ENCODE results near the gene WDR91. TPM values are rescaled to one million over a fixed set of nuclear protein-coding genes. Genes with fewer than 3 reads are reported as not detected.

The WDR91 gene
- polyA plus RNA-seq, 2 of the 4 experiments (the other 2 are of a cell fraction), result 5.1 to 5.3 TPM

DNA sequence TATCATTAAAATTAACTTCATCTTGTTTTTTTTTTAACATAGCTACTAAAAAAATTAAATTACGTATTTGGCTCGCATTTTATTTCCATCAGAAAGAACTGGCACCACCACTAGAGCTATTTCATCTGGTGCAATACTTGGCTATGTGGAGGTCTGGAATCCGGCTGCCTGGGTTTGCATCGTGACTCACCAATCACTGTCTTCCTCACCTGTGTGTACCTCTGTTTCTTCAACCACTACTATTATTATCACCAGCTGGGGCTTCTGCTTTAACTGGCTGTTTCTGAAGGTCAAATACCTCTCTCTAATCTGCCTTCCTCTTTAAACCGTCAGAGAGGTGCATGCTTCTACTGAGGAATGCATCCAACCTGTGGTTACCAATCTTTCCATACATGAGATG, 6.5 kb downstream of the WDR91 start:
- Histone ChIP-seq H3K4me2 (no peak overlapping the region), H3K4me1 (0 out of 3 replicates have a peak, but pooled peaks cover 7% of the 10 kb centered on the region), H3K9me3 (no peaks in the 10 kb centered on the region), H3K4me3 (no peak overlapping the region), H3K27ac (no peak overlapping the region)
- 90% methylated on average over 5 of the region's 5 CpGs for WGBS (ENCODE audit: missing lambda C conversion rate)
- ATAC-seq (no peak), FAIRE-seq (no peak), DNase-seq (ENCODE audit: low read depth in 1 of 2, low spot score in 1 of 2) (no peak)
- CTCF ChIA-PET, result interaction anchor here (0.8 to 1.1 kb wide), 2 partner anchors 441 to 692 kb away, joined by 4 to 6 read pairs; no protein-coding TSS in a partner anchor
- POLR2A ChIA-PET, result interaction anchor here (0.6 kb wide), 1 partner anchor 10 kb away, joined by 4 read pairs; no protein-coding TSS in a partner anchor
- TF ChIP-seq HOXB5 (CRISPR knock-in tag; IDR thresholded peaks at IDR 0.05) (no peak), EHMT2 (IDR thresholded peaks at IDR 0.05; ENCODE audit: low read depth) (no peak), FOXS1 (CRISPR knock-in tag; IDR thresholded peaks at IDR 0.05) (no peak), HEYL (CRISPR knock-in tag; IDR thresholded peaks at IDR 0.05) (no peak), ESRRA (IDR thresholded peaks at IDR 0.05; ENCODE audit: borderline replicate concordance, low read length) (no peak), CBX8 (IDR thresholded peaks at IDR 0.05) (no peak), CBX2 (IDR thresholded peaks at IDR 0.05; ENCODE audit: borderline replicate concordance, low read depth) (no peak), RFX5 (IDR thresholded peaks at IDR 0.05) (no peak), BCL3 (IDR thresholded peaks at IDR 0.05) (no peak)

- Histone ChIP-seq H3K4me2 (no peak overlapping the region), H3K9me3 (no peaks in the 10 kb centered on the region), H3K4me3 (no peak overlapping the region), H3K27ac (no peak overlapping the region), H3K4me1 (0 out of 3 replicates have a peak, but pooled peaks cover 6% of the 10 kb centered on the region)
- WGBS (ENCODE audit: missing lambda C conversion rate), result 91% methylated on average over 6 of the region's 6 CpGs
- CTCF ChIA-PET, result interaction anchor here (0.8 kb wide), 1 partner anchor 692 kb away, joined by 6 read pairs; no protein-coding TSS in a partner anchor
- ATAC-seq (no peak), DNase-seq (ENCODE audit: low read depth in 1 of 2, low spot score in 1 of 2) (no peak), FAIRE-seq (no peak)
- POLR2A ChIA-PET, result interaction anchor here (0.6 kb wide), 1 partner anchor 10 kb away, joined by 4 read pairs; no protein-coding TSS in a partner anchor
- TF ChIP-seq FOXS1 (CRISPR knock-in tag; IDR thresholded peaks at IDR 0.05), result no peak
- no peak for TF ChIP-seq ZFP36 (IDR thresholded peaks at IDR 0.05; ENCODE audit: borderline replicate concordance, partially characterized antibody)
- no peak for TF ChIP-seq RFX5 (IDR thresholded peaks at IDR 0.05)
- TF ChIP-seq RNF2 (IDR thresholded peaks at IDR 0.05; ENCODE audit: borderline replicate concordance, low read depth), result no peak
- no peak for TF ChIP-seq FOSL2 (IDR thresholded peaks at IDR 0.05)
- TF ChIP-seq FOSL2 (CRISPR knock-in tag; IDR thresholded peaks at IDR 0.05), result no peak
- no peak for TF ChIP-seq NR3C1 (IDR thresholded peaks at IDR 0.05)
- TF ChIP-seq EP300 (IDR thresholded peaks at IDR 0.05), result no peak
- TF ChIP-seq NPAS2 (CRISPR knock-in tag; IDR thresholded peaks at IDR 0.05; ENCODE audit: borderline replicate concordance), result no peak
- TF ChIP-seq, protein P1, sequence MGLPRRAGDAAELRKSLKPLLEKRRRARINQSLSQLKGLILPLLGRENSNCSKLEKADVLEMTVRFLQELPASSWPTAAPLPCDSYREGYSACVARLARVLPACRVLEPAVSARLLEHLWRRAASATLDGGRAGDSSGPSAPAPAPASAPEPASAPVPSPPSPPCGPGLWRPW (IDR thresholded peaks at IDR 0.05), result no peak
- no peak for TF ChIP-seq HOXA7 (CRISPR knock-in tag; IDR thresholded peaks at IDR 0.05)
- TF ChIP-seq TP53 (CRISPR knock-in tag; IDR thresholded peaks at IDR 0.05), result no peak
- TF ChIP-seq BCL3 (IDR thresholded peaks at IDR 0.05), result no peak
- no peak for TF ChIP-seq RARB (CRISPR knock-in tag; IDR thresholded peaks at IDR 0.05)
- TF ChIP-seq FOSB (CRISPR knock-in tag; IDR thresholded peaks at IDR 0.05), result no peak
- TF ChIP-seq, protein P2, sequence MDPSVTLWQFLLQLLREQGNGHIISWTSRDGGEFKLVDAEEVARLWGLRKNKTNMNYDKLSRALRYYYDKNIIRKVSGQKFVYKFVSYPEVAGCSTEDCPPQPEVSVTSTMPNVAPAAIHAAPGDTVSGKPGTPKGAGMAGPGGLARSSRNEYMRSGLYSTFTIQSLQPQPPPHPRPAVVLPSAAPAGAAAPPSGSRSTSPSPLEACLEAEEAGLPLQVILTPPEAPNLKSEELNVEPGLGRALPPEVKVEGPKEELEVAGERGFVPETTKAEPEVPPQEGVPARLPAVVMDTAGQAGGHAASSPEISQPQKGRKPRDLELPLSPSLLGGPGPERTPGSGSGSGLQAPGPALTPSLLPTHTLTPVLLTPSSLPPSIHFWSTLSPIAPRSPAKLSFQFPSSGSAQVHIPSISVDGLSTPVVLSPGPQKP (IDR thresholded peaks at IDR 0.05; ENCODE audit: low read depth, low read length), result no peak
Measured at GRCh38 chr7:135204341-135204749, 7.0 kb downstream of the WDR91 start.
